DOHH2 (cell line): ENCODE results near the gene GOLGA3.
"Not testable (repeated sequence)": the region's sequence is repeated elsewhere in the genome, so short reads cannot be mapped to it uniquely, and the experiment has no call there.

Experiments
- H3F3A ChIP-seq: fragments of 200-600 bp; sonication (generic), shearing (Covaris generic); 2 replicates; pipeline ENCODE4 v1.6.0; 2016; ENCODE audit warnings: antibody characterized with exemption, mild to moderate bottlenecking; ENCODE audit not compliant: control insufficient read depth, insufficient read depth
- H3K27ac ChIP-seq: fragments of 200-600 bp; sonication (generic); 2 replicates; pipeline ENCODE4 v1.5.1; 2014; ENCODE audit warnings: low read depth, mild to moderate bottlenecking, low read length, moderate library complexity
- H3K27me3 ChIP-seq: fragments of 200-600 bp; sonication (generic); 2 replicates; pipeline ENCODE4 v1.6.1; 2014; ENCODE audit warnings: mild to moderate bottlenecking, low read length, mixed read lengths; ENCODE audit not compliant: control insufficient read depth
- H3K36me3 ChIP-seq: fragments of 200-600 bp; sonication (generic); 2 replicates; pipeline ENCODE4 v1.6.1; 2014; ENCODE audit warnings: mild to moderate bottlenecking, low read length, moderate library complexity, mixed read lengths; ENCODE audit not compliant: control insufficient read depth
- H3K4me1 ChIP-seq: fragments of 200-600 bp; sonication (generic); 2 replicates; pipeline ENCODE4 v1.6.1; 2014; ENCODE audit warnings: mild to moderate bottlenecking, low read length, mixed read lengths; ENCODE audit not compliant: control insufficient read depth
- H3K4me2 ChIP-seq: fragments of 200-600 bp; sonication (generic); 2 replicates; pipeline ENCODE4 v1.6.0; 2014; ENCODE audit warnings: mild to moderate bottlenecking, low read length, moderate library complexity
- H3K4me3 ChIP-seq: fragments of 200-600 bp; sonication (generic); 2 replicates; pipeline ENCODE4 v1.5.1; 2014; ENCODE audit warnings: mild to moderate bottlenecking, low read length, mixed read lengths
- H3K79me2 ChIP-seq: fragments of 200-600 bp; sonication (generic); 2 replicates; pipeline ENCODE4 v1.6.1; 2014; ENCODE audit warnings: mild to moderate bottlenecking, low read length, mixed read lengths; ENCODE audit not compliant: control insufficient read depth
- H3K9me2 ChIP-seq: fragments of 200-600 bp; sonication (generic); replicated peaks from 2 replicates; pipeline ENCODE4 v1.6.1; 2014; ENCODE audit warnings: mild to moderate bottlenecking, low read length, mixed read lengths; ENCODE audit not compliant: control insufficient read depth
- H3K9me3 ChIP-seq: fragments of 200-600 bp; sonication (generic); 2 replicates; pipeline ENCODE4 v1.6.1; 2014; ENCODE audit warnings: antibody characterized with exemption, low read length, mixed read lengths; ENCODE audit not compliant: control insufficient read depth, insufficient read depth
- H4K20me1 ChIP-seq: fragments of 200-600 bp; sonication (generic); 2 replicates; pipeline ENCODE4 v1.6.0; 2014; ENCODE audit warnings: low read depth, mild to moderate bottlenecking, antibody characterized with exemption, low read length, moderate library complexity; ENCODE audit not compliant: control insufficient read depth, insufficient read depth
- CTCF ChIP-seq: fragments of 200-600 bp; sonication (generic); IDR thresholded peaks from one replicate; pipeline ENCODE4 v1.5.1; 2014; ENCODE audit warnings: antibody characterized with exemption, mild to moderate bottlenecking, low read depth, low read length; ENCODE audit not compliant: poor library complexity, severe bottlenecking
- EZH2phosphoT487 ChIP-seq: fragments of 200-600 bp; sonication (generic); IDR thresholded peaks from 2 replicates; pipeline ENCODE4 v1.6.1; 2017; ENCODE audit warnings: borderline replicate concordance, mild to moderate bottlenecking, antibody characterized with exemption, low read length, moderate library complexity, mixed read lengths

GOLGA3 gene

GRCh38 chr12:132828706-132829534 lies at the start of gene GOLGA3:
TSS of gene GOLGA3 (minus strand) at chr12:132828869. CDS start at chr12:132822128, 6,741 bp downstream.
- no peaks in the 10 kb centered on the region for H3K27me3 ChIP-seq
- H3K9me3 ChIP-seq = no peaks in the 10 kb centered on the region
- peak within 1 kb of the TSS; percentile 91 for H3K4me2 ChIP-seq
- no peaks in the 10 kb centered on the region for H4K20me1 ChIP-seq
- H3F3A ChIP-seq = peaks cover 8% of the 10 kb centered on the region; the same call in 1 of the 2 replicates
- peaks cover 47% of the 10 kb centered on the region for H3K79me2 ChIP-seq
- H3K4me3 ChIP-seq = peak within 1 kb of the TSS; percentile 90
- peak within 1 kb of the TSS; percentile 75 for H3K27ac ChIP-seq
- peaks cover 46% of the 10 kb centered on the region for H3K36me3 ChIP-seq
- peaks cover 49% of the 10 kb centered on the region for H3K4me1 ChIP-seq
- H3K9me2 ChIP-seq = no peaks in the 10 kb centered on the region
- TF ChIP-seq EZH2phosphoT487 (no peak), CTCF (no peak)

GRCh38 chr12:132874620-132875019 lies 46.0 kb upstream of the GOLGA3 start:
- H3K4me3 ChIP-seq, H4K20me1 ChIP-seq, H3K4me1 ChIP-seq, H3K4me2 ChIP-seq, H3K27me3 ChIP-seq, H3K27ac ChIP-seq, H3K79me2 ChIP-seq, H3K9me2 ChIP-seq, H3K9me3 ChIP-seq, H3F3A ChIP-seq: not testable (repeated sequence)
- peaks cover 51% of the 10 kb centered on the region for H3K36me3 ChIP-seq

GRCh38 chr12:132874175-132874574 lies 45.5 kb upstream of the GOLGA3 start:
- TF ChIP-seq CTCF = no peak
- TF ChIP-seq EZH2phosphoT487 = no peak

GRCh38 chr12:132873724-132874123 lies 45.1 kb upstream of the GOLGA3 start:
- Histone ChIP-seq H3K4me1 (no peaks in the 10 kb centered on the region), H3K27ac (no peak overlapping the region), H3K9me3 (no peaks in the 10 kb centered on the region), H3K4me2 (no peak overlapping the region), H3K9me2 (no peaks in the 10 kb centered on the region), H3K27me3 (no peaks in the 10 kb centered on the region), H3K36me3 (peaks cover 56% of the 10 kb centered on the region), H3K79me2 (no peaks in the 10 kb centered on the region), H3K4me3 (no peak overlapping the region), H3F3A (peaks cover 4% of the 10 kb centered on the region; the same call in 1 of the 2 replicates), H4K20me1 (no peaks in the 10 kb centered on the region)
- TF ChIP-seq CTCF (no peak), EZH2phosphoT487 (no peak)

More at GRCh38 chr12:132874175-132874574, 45.5 kb upstream of the GOLGA3 start:
- Histone ChIP-seq H3K4me1 (no peaks in the 10 kb centered on the region), H3K79me2 (no peaks in the 10 kb centered on the region), H3F3A (peaks cover 4% of the 10 kb centered on the region; the same call in 1 of the 2 replicates), H3K4me2 (no peak overlapping the region), H3K4me3 (no peak overlapping the region), H3K36me3 (peaks cover 55% of the 10 kb centered on the region), H3K27me3 (no peaks in the 10 kb centered on the region), H3K9me3 (no peaks in the 10 kb centered on the region), H4K20me1 (no peaks in the 10 kb centered on the region), H3K9me2 (no peaks in the 10 kb centered on the region), H3K27ac (no peak overlapping the region)
